Limb (tissue), 2 donors: Measurements from ENCODE around the gene HS6ST2.
A peak's percentile ranks its signal among the peaks of the same experiment; 100 is the strongest.

Experiments used
- DNase-seq, 2 donors: peaks; one replicate each; pipeline ENCODE4 v3.0.0-alpha.2; 2016; ENCODE audit errors: extremely low spot score in 2 of 2

Gene HS6ST2

DNA sequence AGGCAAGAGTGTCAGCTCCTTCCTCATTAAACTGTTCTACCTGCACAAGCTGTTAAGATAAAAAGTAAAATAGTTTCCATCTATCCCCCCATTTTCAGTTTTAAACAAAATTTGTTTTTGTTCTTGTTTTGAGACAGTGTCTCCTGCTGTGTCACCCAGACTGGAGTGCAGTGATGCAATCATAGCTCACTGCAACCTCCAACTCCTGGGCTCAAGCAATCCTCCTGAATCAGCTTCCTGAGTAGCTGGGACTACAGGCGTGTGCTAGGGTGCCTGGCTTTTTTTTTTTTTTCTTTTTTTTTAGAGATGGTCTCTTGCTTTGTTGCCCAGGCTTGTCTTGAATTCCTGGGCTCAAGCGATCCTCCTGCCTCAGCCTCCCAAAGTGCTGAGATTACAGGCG is 105.4 kb downstream of the HS6ST2 start:
- DNase-seq = no peak

DNA sequence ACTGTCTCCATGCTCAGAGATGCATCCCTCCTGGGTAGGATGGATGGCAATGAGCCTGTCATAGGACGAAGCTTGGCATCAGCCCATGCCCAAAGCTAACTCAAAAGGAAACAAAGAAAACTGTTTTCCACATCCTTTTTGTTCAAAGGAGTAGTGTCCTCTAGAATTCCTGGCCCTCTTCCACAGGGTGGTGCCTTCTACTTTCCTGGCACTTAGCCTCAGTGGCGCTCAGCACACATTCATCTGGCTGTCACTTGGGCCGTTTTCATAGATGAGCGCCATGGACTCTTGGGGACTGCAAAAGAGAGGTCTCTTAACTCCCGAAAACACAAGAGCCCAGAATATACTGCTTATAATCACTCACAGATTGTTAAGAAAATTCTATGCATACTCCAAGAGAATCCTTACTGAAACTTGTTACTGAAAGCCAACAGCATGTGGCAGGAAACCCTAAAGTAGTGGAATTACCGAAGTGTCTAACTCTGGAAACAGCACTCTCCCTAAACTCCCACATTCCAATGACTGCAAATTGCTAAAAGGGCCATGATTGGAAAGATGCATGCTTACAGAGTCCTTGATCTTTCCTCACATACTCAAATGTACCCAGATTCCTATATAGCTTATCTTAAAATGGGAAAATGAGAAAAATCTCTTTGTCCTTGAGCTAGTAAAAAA is 110.0 kb downstream of the HS6ST2 start:
- DNase-seq = no peak

DNA sequence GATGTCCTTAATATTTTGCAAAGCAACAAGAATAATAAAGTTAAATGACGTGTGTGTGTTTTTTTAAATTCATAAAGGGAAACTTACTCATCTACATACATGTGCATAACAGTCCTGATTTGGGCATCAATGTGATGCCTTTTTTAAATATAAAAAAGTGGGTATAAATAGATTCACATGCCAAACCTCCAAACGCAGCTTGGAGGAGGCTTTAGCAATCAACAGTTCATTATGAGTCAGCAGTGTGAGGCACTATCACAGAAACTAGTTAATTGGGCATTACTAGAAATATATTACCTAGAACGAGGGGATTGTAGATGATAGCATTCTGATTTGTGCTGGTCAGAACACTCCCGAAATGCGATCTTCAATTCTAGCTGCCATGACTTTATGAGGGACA is 115.1 kb downstream of the HS6ST2 start:
- DNase-seq = no peak

- DNase-seq = no peak
These were observed 115.8 kb downstream of the HS6ST2 start for GRCh38 chrX:132842460-132843238.

- DNase-seq = no peak
These were observed 120.5 kb downstream of the HS6ST2 start for GRCh38 chrX:132837967-132838366.

GRCh38 chrX:132837126-132837525 is 121.3 kb downstream of the HS6ST2 start:
- DNase-seq = no peak

- DNase-seq = no peak
These were observed 122.0 kb downstream of the HS6ST2 start for GRCh38 chrX:132836471-132836870.

- no peak for DNase-seq
These were observed 123.7 kb downstream of the HS6ST2 start for GRCh38 chrX:132834741-132835140.

GRCh38 chrX:132834109-132834508 is 124.3 kb downstream of the HS6ST2 start:
- no peak for DNase-seq

DNA sequence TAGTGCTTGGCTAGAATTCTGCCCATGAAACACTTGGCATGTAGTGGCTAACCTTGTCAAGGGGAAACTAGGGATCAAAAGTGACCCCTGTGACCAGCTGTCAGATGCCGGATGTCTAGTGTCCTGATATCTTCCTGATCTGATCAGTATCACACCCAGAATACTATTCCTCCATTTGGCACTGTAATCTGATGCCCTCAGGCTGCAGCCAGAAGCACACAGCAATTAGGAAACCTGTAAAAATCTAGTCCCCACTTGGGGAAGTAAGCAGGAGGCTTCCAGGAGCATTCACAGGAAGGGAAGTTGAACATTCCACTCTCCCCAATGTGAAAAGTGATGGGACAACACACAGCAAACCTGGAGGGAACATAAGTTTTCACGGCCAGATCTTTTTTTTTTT is 125.1 kb downstream of the HS6ST2 start:
- DNase-seq = no peak

DNA sequence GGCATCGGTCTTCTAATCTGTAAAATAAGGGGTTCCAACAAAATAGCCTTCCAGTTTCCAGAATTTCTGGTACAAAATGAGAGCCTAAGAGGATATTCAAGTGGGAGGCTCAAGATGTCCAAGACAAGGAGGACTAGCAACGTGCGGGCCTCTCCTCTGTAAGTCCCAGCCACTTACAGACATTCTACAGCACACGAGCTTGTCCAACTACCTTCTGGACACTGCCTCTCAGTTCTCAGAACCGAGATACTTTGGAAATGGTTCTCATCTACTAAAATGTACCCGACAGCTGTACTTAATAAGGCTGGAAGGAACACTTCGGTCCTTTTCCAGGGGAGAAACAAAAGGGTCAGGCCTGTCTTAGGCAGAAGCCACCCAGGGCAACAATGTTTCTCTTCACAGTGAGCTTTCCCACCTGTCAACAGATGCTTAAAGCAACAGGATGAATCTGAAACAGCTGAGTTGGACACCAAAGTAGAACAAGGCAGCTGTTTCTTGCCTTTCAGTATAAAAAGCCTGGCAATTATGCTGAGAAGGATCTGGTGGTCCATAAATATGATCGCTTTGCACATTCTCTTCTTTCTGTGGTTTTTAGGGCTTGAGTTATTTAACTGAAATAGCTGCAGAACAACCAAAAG is 127.0 kb downstream of the HS6ST2 start:
- DNase-seq = peak in 1 of 2 donors; percentile 27

DNA sequence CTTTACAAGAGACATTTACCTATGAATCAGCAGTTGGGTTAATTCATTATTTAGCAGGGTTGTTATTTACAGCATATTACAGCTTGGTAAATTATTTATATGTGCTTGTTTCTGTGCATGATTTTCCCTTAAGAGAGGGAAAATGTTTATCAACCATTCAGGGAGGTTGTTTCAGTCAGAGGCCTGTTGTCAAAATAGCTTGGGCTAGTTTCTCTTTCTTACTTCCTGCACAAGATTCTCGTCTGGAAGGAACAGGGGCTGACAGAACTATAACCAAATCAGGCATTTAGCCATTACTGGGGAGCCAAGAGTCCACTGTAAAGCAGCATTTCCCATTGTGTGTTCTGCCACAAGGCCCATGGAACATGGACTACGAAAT is 135.8 kb downstream of the HS6ST2 start:
- no peak for DNase-seq

- DNase-seq = no peak
These were observed 136.3 kb downstream of the HS6ST2 start for GRCh38 chrX:132821974-132822633.

- DNase-seq = no peak
These were observed 137.8 kb downstream of the HS6ST2 start for GRCh38 chrX:132820675-132821074.

- no peak for DNase-seq
These were observed 138.6 kb downstream of the HS6ST2 start for GRCh38 chrX:132819711-132820264.

GRCh38 chrX:132818638-132819037 is 139.8 kb downstream of the HS6ST2 start:
- DNase-seq = no peak

DNA sequence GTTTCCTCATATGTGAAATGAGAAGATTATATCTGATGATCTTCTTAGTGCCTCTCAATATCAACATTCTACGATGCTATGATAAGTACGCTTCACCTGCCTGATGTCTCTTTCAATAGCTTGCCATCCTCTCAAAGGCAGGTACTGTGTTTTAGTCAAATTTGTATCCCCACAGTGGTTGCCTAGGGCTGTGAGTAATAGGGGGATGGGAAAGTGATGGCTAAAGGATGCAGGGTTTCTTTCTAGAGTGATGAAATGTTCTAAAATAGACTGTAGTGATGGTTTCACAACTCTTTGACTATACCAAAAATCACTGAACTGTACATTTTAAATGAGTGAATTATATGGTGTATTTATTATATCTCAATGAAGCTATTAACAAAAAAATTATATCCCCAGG is 142.8 kb downstream of the HS6ST2 start:
- no peak for DNase-seq

DNA sequence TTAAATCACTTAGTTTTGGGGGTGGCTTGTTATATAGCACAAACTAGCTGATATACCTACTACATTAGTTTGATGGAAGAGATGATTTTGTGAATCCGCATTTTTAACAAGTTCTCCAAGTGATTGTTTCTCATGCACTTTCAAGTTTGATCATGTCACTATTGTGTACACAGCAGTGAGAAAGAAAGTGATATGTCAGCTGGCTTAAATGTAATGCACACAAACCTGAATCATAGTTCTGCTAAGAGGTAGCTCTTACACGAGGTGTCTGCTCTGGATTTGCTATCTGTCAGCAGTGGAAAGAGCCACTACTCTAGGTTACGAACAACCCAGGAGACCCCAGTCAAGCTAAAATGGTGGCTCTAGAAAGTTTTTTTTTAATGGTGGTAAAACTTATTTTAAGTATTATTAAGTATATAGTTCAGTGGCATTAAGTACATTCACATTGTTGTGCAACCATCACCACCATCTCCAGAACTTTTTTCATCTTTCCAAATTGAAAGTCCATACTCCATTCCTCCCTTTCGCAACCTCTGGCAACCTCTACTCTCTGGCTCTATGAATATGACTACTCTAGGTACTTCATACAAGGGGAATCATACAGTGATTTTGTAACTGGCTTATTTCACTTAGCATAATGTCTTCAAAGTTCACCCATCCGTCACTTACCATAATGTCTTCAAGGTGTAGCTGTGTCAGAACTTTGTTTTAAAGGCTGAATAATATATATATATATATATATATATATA is 147.3 kb downstream of the HS6ST2 start:
- no peak for DNase-seq

DNA sequence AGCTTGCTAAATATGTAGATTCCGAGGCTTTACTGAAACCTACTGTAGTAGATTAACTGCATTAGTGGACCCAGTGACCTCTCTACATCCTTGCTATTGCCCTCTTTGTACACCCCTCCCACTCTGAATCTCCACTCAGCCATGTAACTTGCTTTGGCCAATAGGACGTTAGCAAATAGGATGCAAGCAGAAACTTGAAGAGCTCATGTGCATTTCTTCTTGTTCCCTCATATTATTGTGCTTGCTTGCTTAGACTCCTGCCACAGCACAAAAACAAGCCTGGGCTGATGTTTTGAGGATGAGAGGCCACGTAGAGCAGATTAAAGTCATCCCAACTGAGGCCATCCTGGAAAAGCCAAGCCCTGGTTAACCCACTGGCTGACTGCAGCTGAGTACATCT is 147.9 kb downstream of the HS6ST2 start:
- DNase-seq = no peak

- no peak for DNase-seq
These were observed 148.8 kb downstream of the HS6ST2 start for GRCh38 chrX:132809581-132809980.

- no peak for DNase-seq
These were observed 150.9 kb downstream of the HS6ST2 start for GRCh38 chrX:132807411-132808030.
